Esophagus muscularis mucosa (tissue), 4 donors: ENCODE measurements around the gene CTDSP2. TPM values are rescaled to one million over a fixed set of nuclear protein-coding genes. Genes with fewer than 3 reads are reported as not detected.

Experiments used
- DNase-seq: peaks from one replicate; pipeline ENCODE4 v3.0.0-alpha.2; 2017; ENCODE audit errors: extremely low spot score
- H3K27ac ChIP-seq, 4 donors: fragments of 200-600 bp; sonication (generic); replicated peaks in 1 of 4; 1 replicate in 3 of 4; 2 replicates in 1 of 4; pipeline ENCODE4 v1.5.1; 2016 to 2019; ENCODE audit warnings: mild to moderate bottlenecking in 1 of 4
- H3K27me3 ChIP-seq, 4 donors: fragments of 200-600 bp; sonication (generic); one replicate each; pipeline versions ENCODE4 v1.5.1 to v1.6.0; 2016 to 2019
- H3K36me3 ChIP-seq, 4 donors: fragments of 200-600 bp; sonication (generic); one replicate each; pipeline ENCODE4 v1.5.1; 2016 to 2019
- H3K4me1 ChIP-seq, 4 donors: fragments of 200-600 bp; sonication (generic); one replicate each; pipeline ENCODE4 v1.5.1; 2016 to 2019
- H3K4me3 ChIP-seq, 4 donors: fragments of 200-600 bp; sonication (generic); 1 replicate in 2 of 4; 2 replicates in 2 of 4; pipeline ENCODE4 v1.5.1; 2016 to 2019; ENCODE audit warnings: mild to moderate bottlenecking in 4 of 4, moderate library complexity in 1 of 4
- H3K9me3 ChIP-seq, 4 donors: fragments of 200-600 bp; sonication (generic); 1 replicate in 3 of 4; 2 replicates in 1 of 4; pipeline ENCODE4 v1.5.1; 2016 to 2019
- EP300 ChIP-seq: sonication (generic); formaldehyde crosslinking; IDR thresholded peaks from one replicate; pipeline ENCODE4 v1.6.1; 2017; ENCODE audit warnings: antibody characterized with exemption
- POLR2A ChIP-seq: fragments of 450-650 bp; IDR thresholded peaks from one replicate; pipeline ENCODE4 v1.6.1; 2017; ENCODE audit warnings: antibody characterized with exemption, moderate library complexity, mild to moderate bottlenecking, low read depth
- POLR2AphosphoS5 ChIP-seq, 2 donors: sonication (generic); formaldehyde crosslinking; IDR thresholded peaks; one replicate each; pipeline ENCODE4 v1.6.1; 2017; ENCODE audit warnings: antibody characterized with exemption in 2 of 2
- WGBS: methylation state at CpG from one replicate; pipeline ENCODE4 v1.1.5; 2018; 5-methylcytosine and 5-hydroxymethylcytosine counted together
- intact Hi-C: fragments of 100-400 bp; cut with DNase I; formaldehyde crosslinking; loops from one replicate; pipeline ENCODE4 v1.15.1; 2023
- total RNA-seq, 4 donors: library from RNA; depleted of rRNA; stranded (reverse); fragments of >200 nt; gene quantifications; one replicate each; pipeline versions ENCODE4 v1.1.0 to v1.2.1, GENCODE V29; 2016
- TF ChIP-seq, protein P1 (sequence below), 3 experiments: fragments of 200-600 bp in 2 of 3; fragments of 450-650 bp in 1 of 3; sonication (generic) in 2 of 3; IDR thresholded peaks; one replicate each; pipeline ENCODE4 v1.5.1; 2017 to 2019; ENCODE audit warnings: antibody characterized with exemption in 3 of 3, mild to moderate bottlenecking in 2 of 3, moderate library complexity in 1 of 3

The CTDSP2 gene
- total RNA-seq, 4 donors from 2014 or later, result 127 to 249 (median 196) TPM

DNA sequence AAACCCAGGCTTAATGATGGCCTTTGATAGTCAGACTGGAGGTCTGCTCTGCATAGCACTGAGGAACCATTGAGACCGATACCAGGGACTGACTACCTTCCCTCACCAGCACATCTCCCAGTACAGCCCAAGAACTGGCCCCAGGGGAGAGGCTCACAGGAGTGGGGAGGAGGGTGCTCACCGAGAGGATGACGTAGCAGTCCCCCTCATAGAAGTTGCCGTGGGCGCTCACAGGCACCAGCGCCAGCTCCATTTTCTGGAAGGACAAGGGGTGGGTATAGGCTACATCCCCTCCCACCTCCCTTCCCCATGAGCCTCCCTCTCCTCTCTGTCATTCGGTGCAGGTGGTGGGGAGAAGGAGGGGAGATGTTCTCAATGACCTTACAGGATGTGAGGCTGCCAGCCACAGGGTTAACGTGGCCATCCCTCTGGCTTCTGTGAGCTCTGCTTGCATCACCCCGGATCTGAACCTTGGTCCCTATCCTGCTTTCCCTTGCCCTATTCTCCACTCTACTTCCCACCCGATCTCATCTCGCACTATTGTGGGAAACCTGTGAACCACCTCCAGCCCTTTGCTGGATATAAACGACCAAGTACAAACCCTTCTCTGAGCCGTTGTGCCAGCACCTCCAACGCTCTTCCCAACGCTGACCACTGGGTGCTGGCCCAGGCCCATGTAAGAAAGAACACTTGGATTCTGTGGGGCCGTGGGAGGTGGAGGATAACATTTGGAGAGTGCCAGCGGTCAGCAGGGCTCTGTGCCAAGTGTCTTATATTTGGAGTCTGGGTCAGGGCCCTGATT lies 32.4 kb downstream of the CTDSP2 start:
- Histone ChIP-seq H3K4me3 (no peak overlapping the region), H3K27me3 (no peaks in the 10 kb centered on the region), H3K4me1 (peaks cover 44 to 68% (median 57%) of the 10 kb centered on the region in 4 donors), H3K27ac (no peak overlapping the region), H3K36me3 (peaks cover 0 to 54% (median 43%) of the 10 kb centered on the region in 4 donors), H3K9me3 (no peaks in the 10 kb centered on the region)
- intact Hi-C loops, result no loop called here
- WGBS, result 59% methylated on average over 17 of the region's 17 CpGs
- TF ChIP-seq POLR2A (no peak), POLR2AphosphoS5 (IDR thresholded peaks at IDR 0.05) (no peak), EP300 (no peak)
- TF ChIP-seq, protein P1, sequence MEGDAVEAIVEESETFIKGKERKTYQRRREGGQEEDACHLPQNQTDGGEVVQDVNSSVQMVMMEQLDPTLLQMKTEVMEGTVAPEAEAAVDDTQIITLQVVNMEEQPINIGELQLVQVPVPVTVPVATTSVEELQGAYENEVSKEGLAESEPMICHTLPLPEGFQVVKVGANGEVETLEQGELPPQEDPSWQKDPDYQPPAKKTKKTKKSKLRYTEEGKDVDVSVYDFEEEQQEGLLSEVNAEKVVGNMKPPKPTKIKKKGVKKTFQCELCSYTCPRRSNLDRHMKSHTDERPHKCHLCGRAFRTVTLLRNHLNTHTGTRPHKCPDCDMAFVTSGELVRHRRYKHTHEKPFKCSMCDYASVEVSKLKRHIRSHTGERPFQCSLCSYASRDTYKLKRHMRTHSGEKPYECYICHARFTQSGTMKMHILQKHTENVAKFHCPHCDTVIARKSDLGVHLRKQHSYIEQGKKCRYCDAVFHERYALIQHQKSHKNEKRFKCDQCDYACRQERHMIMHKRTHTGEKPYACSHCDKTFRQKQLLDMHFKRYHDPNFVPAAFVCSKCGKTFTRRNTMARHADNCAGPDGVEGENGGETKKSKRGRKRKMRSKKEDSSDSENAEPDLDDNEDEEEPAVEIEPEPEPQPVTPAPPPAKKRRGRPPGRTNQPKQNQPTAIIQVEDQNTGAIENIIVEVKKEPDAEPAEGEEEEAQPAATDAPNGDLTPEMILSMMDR (IDR thresholded peaks at IDR 0.05), result no peak
- DNase-seq, result no peak

DNA sequence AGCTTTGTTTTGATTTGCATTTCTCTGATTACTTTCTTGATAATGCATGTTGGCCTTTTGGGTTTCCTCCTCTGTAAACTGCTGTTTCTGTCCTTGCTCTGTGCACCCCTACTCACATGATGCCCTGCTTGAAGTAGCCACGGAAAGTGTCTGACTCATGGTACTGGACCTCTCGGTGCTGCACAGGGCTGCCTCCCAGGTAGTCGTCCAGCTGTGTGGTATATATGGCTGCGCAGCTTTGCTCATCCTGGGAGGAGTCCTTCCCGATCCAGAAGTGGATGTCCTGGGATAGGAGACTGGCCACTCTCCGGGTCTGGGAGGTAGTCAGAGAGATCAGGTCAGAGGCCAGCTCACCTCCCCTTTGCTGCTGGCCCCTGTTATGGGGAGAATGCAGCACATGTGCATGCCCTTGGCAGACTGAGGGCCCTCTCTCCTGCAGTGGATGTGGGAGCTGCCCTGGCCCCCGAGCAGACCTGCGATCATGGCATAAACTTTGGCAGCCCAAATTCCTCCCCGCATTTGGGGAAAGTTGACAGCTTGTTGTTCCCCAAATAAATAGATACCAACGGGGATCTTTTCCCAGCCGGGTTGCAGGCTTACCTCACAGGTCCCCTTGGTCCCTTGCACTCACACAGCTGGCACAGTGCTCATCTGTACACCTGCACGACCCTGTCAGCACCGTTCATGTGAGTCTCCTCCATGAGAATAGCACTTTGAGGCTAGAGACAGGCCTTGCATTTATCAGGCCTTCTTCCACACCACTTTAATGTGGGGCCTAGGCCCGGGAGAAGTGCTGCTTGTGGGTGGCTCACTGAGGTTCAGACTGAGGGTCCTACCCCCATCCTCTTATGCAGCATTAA lies 33.2 kb downstream of the CTDSP2 start:
- WGBS, result 92% methylated on average over 8 of the region's 14 CpGs
- Histone ChIP-seq H3K27ac (no peak overlapping the region), H3K27me3 (no peaks in the 10 kb centered on the region), H3K36me3 (peaks cover 0 to 58% (median 48%) of the 10 kb centered on the region in 4 donors), H3K4me1 (peaks cover 40 to 59% (median 49%) of the 10 kb centered on the region in 4 donors), H3K9me3 (no peaks in the 10 kb centered on the region), H3K4me3 (no peak overlapping the region)
- TF ChIP-seq, protein P1 (IDR thresholded peaks at IDR 0.05), result no peak
- no peak for TF ChIP-seq POLR2AphosphoS5 (IDR thresholded peaks at IDR 0.05)
- intact Hi-C loops, result no loop called here
- DNase-seq, result no peak

GRCh38 chr12:57811028-57811755 lies 35.3 kb downstream of the CTDSP2 start:
- WGBS, result 93% methylated on average over 10 of the region's 10 CpGs
- no peak overlapping the region for H3K27ac ChIP-seq
- H3K36me3 ChIP-seq, result peaks cover 6 to 80% (median 68%) of the 10 kb centered on the region in 4 donors
- no peak for TF ChIP-seq EP300
- TF ChIP-seq, protein P1 (IDR thresholded peaks at IDR 0.05), result no peak
- TF ChIP-seq POLR2AphosphoS5 (IDR thresholded peaks at IDR 0.05), result no peak
- TF ChIP-seq POLR2A, result no peak
- no peaks in the 10 kb centered on the region for H3K9me3 ChIP-seq
- no peak for DNase-seq
- intact Hi-C loops, result no loop called here
- peaks cover 18 to 38% (median 28%) of the 10 kb centered on the region in 4 donors for H3K4me1 ChIP-seq
- H3K27me3 ChIP-seq, result no peaks in the 10 kb centered on the region
- no peak overlapping the region for H3K4me3 ChIP-seq

DNA sequence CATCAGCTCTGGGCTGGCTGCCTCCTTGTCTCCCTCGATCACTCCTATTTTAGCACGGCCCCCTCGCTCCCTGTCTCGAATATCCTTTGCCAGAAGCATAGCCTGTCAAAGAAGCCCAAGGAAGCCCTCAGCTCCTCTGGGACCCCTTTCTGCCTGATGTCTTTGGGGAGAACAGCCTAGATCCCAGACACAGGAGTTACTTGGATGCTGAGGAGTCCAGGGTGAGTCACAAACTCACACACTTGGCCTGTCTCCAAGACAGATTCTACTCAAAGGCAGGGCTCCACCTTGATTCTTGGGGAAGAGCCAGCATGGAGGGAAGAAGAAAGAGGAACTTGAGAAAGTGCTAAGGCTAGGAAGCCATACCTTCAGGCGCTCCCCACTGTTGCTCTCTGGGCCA lies 36.1 kb downstream of the CTDSP2 start:
- intact Hi-C loops, result no loop called here
- 89% methylated on average over 5 of the region's 5 CpGs for WGBS
- H3K27me3 ChIP-seq, result no peaks in the 10 kb centered on the region
- no peak for DNase-seq
- H3K27ac ChIP-seq, result no peak overlapping the region
- TF ChIP-seq POLR2AphosphoS5 (IDR thresholded peaks at IDR 0.05), result no peak
- TF ChIP-seq, protein P1 (IDR thresholded peaks at IDR 0.05), result no peak
- no peak for TF ChIP-seq EP300
- no peak for TF ChIP-seq POLR2A
- H3K36me3 ChIP-seq, result peaks cover 6 to 81% (median 76%) of the 10 kb centered on the region in 4 donors
- peaks cover 11 to 30% (median 20%) of the 10 kb centered on the region in 4 donors for H3K4me1 ChIP-seq
- H3K9me3 ChIP-seq, result no peaks in the 10 kb centered on the region
- no peak overlapping the region for H3K4me3 ChIP-seq
